ENCODE data around the gene SLC22A16. TPM values are rescaled to one million over a fixed set of nuclear protein-coding genes. Genes with fewer than 3 reads are reported as not detected.

The SLC22A16 gene
- total RNA-seq, 1 donor from 2014 or later: not detected

- TF ChIP-seq CTCF (IDR thresholded peaks at IDR 0.05; ENCODE audit: insufficient read depth, low read length, severe bottlenecking): no peak
- H3K36me3 ChIP-seq (ENCODE audit: control insufficient read depth, insufficient read depth, low read length): no peaks in the 10 kb centered on the region
- no peaks in the 10 kb centered on the region for H3K27me3 ChIP-seq (ENCODE audit: control insufficient read depth, insufficient read depth, low read length)
- no peak for FAIRE-seq
- DNase-seq (ENCODE audit: low read depth): no peak
- H3K4me3 ChIP-seq (ENCODE audit: low read depth, low read length): no peak overlapping the region
Observed at GRCh38 chr6:110387986-110388385, 88.4 kb downstream of the SLC22A16 start.

- H3K36me3 ChIP-seq (ENCODE audit: control insufficient read depth, insufficient read depth, low read length): no peaks in the 10 kb centered on the region
- no peak overlapping the region for H3K4me3 ChIP-seq (ENCODE audit: low read depth, low read length)
- FAIRE-seq: no peak
- no peak for DNase-seq (ENCODE audit: low read depth)
- no peaks in the 10 kb centered on the region for H3K27me3 ChIP-seq (ENCODE audit: control insufficient read depth, insufficient read depth, low read length)
- TF ChIP-seq CTCF (IDR thresholded peaks at IDR 0.05; ENCODE audit: insufficient read depth, low read length, severe bottlenecking): no peak
Observed at GRCh38 chr6:110385458-110385863, 91.0 kb downstream of the SLC22A16 start.

- Histone ChIP-seq H3K27me3 (ENCODE audit: control insufficient read depth, insufficient read depth, low read length) (no peaks in the 10 kb centered on the region), H3K36me3 (ENCODE audit: control insufficient read depth, insufficient read depth, low read length) (no peaks in the 10 kb centered on the region), H3K4me3 (ENCODE audit: low read depth, low read length) (no peak overlapping the region)
- TF ChIP-seq CTCF (IDR thresholded peaks at IDR 0.05; ENCODE audit: insufficient read depth, low read length, severe bottlenecking): no peak
- FAIRE-seq (no peak), DNase-seq (ENCODE audit: low read depth) (no peak)
Observed at GRCh38 chr6:110378552-110378951, 97.9 kb downstream of the SLC22A16 start.

Other genes with a start within 250 kb of the SLC22A16 start
- gene METTL24, start 118.3 kb downstream of the SLC22A16 start, total RNA-seq: not detected in 2 replicates
- gene DDO, start 61.0 kb downstream of the SLC22A16 start, total RNA-seq: not detected in 2 replicates